Mesenchymal stem cell (in vitro differentiated cells and primary cell): ENCODE data around the gene RPAP2.

ENCODE experiments used
- DNase-seq: peaks from one replicate; pipeline ENCODE4 v3.0.0-alpha.2; 2013
- H2AFZ ChIP-seq: one replicate; pipeline ENCODE4 v1.6.1; 2013; ENCODE audit warnings: low read depth, mild to moderate bottlenecking, control low read depth, inconsistent platforms, low read length, moderate library complexity
- H2AK5ac ChIP-seq: 2 replicates; pipeline ENCODE4 v1.6.1; 2013; ENCODE audit warnings: low read length, moderate library complexity, mild to moderate bottlenecking, inconsistent platforms; ENCODE audit not compliant: severe bottlenecking
- H2BK120ac ChIP-seq: one replicate; pipeline ENCODE4 v1.6.1; 2013; ENCODE audit warnings: low read depth, mild to moderate bottlenecking, inconsistent platforms, low read length, moderate library complexity
- H2BK12ac ChIP-seq, 2 experiments: one replicate each; pipeline ENCODE4 v1.6.1; 2013; ENCODE audit warnings: inconsistent platforms in 2 of 2, low read length in 2 of 2, mild to moderate bottlenecking in 2 of 2, moderate library complexity in 2 of 2, control low read depth in 1 of 2
- H2BK15ac ChIP-seq: one replicate; pipeline ENCODE4 v1.6.1; 2013; ENCODE audit warnings: mild to moderate bottlenecking, low read depth, inconsistent platforms; ENCODE audit not compliant: poor library complexity, severe bottlenecking
- H2BK5ac ChIP-seq: 2 replicates; pipeline ENCODE4 v1.6.1; 2013; ENCODE audit warnings: low read depth, mild to moderate bottlenecking, low read length, control low read depth, inconsistent platforms; ENCODE audit not compliant: poor library complexity, severe bottlenecking
- H3K14ac ChIP-seq, 2 experiments: one replicate each; pipeline ENCODE4 v1.6.1; 2013; ENCODE audit warnings: inconsistent platforms in 2 of 2, low read length in 2 of 2, control low read depth in 1 of 2, mild to moderate bottlenecking in 1 of 2, moderate library complexity in 1 of 2
- H3K18ac ChIP-seq, 2 experiments: one replicate each; pipeline ENCODE4 v1.6.1; 2013; ENCODE audit warnings: inconsistent platforms in 2 of 2, low read length in 2 of 2, control low read depth in 1 of 2, low read depth in 1 of 2, mild to moderate bottlenecking in 1 of 2
- H3K23ac ChIP-seq, 2 experiments: one replicate each; pipeline ENCODE4 v1.6.1; 2013; ENCODE audit warnings: inconsistent platforms in 2 of 2, low read length in 2 of 2, mild to moderate bottlenecking in 2 of 2, moderate library complexity in 2 of 2, control low read depth in 1 of 2
- H3K27ac ChIP-seq: 2 replicates; pipeline ENCODE4 v1.5.1; 2013; ENCODE audit warnings: mild to moderate bottlenecking, moderate library complexity, low read length, control low read depth, inconsistent platforms; ENCODE audit not compliant: poor library complexity, severe bottlenecking
- H3K27me3 ChIP-seq, 2 experiments: 2 replicates each; pipeline versions ENCODE4 v1.6.1 to v1.7.0; 2013; ENCODE audit warnings: low read length in 2 of 2, mild to moderate bottlenecking in 2 of 2, moderate library complexity in 2 of 2, control low read depth in 1 of 2, inconsistent platforms in 1 of 2; ENCODE audit not compliant: control insufficient read depth in 1 of 2, insufficient read depth in 1 of 2
- H3K36me3 ChIP-seq, 2 experiments: 2 replicates each; pipeline versions ENCODE4 v1.6.1 to v1.7.0; 2013; ENCODE audit warnings: low read length in 2 of 2, control low read depth in 1 of 2, inconsistent platforms in 1 of 2, low read depth in 1 of 2, mild to moderate bottlenecking in 1 of 2; ENCODE audit not compliant: insufficient read depth in 2 of 2, control insufficient read depth in 1 of 2
- H3K4ac ChIP-seq, 2 experiments: one replicate each; pipeline ENCODE4 v1.6.1; 2013; ENCODE audit warnings: inconsistent platforms in 2 of 2, low read length in 2 of 2, mild to moderate bottlenecking in 2 of 2, moderate library complexity in 2 of 2, control low read depth in 1 of 2, low read depth in 1 of 2
- H3K4me1 ChIP-seq: 2 replicates; pipeline ENCODE4 v1.6.1; 2013; ENCODE audit warnings: low read depth, low read length, control low read depth; ENCODE audit not compliant: control insufficient read depth, insufficient read depth
- H3K4me2 ChIP-seq: 2 replicates; pipeline ENCODE4 v1.6.1; 2013; ENCODE audit warnings: low read length, mild to moderate bottlenecking, inconsistent platforms; ENCODE audit not compliant: poor library complexity, severe bottlenecking
- H3K4me3 ChIP-seq, 2 experiments: 2 replicates each; pipeline versions ENCODE4 v1.5.1 to v1.7.0; 2013; ENCODE audit warnings: low read length in 2 of 2, mild to moderate bottlenecking in 2 of 2, control low read depth in 1 of 2, low read depth in 1 of 2; ENCODE audit not compliant: insufficient read depth in 1 of 2
- H3K79me1 ChIP-seq: replicated peaks from 2 replicates; pipeline ENCODE4 v1.6.1; 2013; ENCODE audit warnings: mild to moderate bottlenecking, control low read depth, low read length, inconsistent platforms; ENCODE audit not compliant: poor library complexity, severe bottlenecking
- H3K9ac ChIP-seq: 2 replicates; pipeline ENCODE4 v1.7.0; 2013; ENCODE audit warnings: mild to moderate bottlenecking, low read length, moderate library complexity
- H3K9me3 ChIP-seq: 2 replicates; pipeline ENCODE4 v1.7.0; 2013; ENCODE audit warnings: mild to moderate bottlenecking, low read length; ENCODE audit not compliant: control insufficient read depth
- H4K8ac ChIP-seq: one replicate; pipeline ENCODE4 v1.6.1; 2013; ENCODE audit warnings: inconsistent platforms, mild to moderate bottlenecking, low read length, moderate library complexity
- H4K91ac ChIP-seq: one replicate; pipeline ENCODE4 v1.6.1; 2013; ENCODE audit warnings: mild to moderate bottlenecking, low read length, inconsistent platforms
- WGBS: methylation state at CpG from one replicate; pipeline ENCODE4 v1.1.7; 2013; ENCODE audit warnings: mixed read lengths; 5-methylcytosine and 5-hydroxymethylcytosine counted together

Gene RPAP2

GRCh38 chr1:92329347-92330129 lies 30.7 kb downstream of the RPAP2 start:
- Histone ChIP-seq H2BK12ac (no peak overlapping the region), H2BK5ac (no peak overlapping the region), H3K23ac (no peak overlapping the region), H2BK120ac (no peak overlapping the region), H2AFZ (no peak overlapping the region), H2BK15ac (no peak overlapping the region), H3K4ac (no peak overlapping the region), H3K36me3 (peaks cover 19 to 64% of the 10 kb centered on the region in 2 experiments), H3K27me3 (no peaks in the 10 kb centered on the region), H3K9me3 (peaks cover 44% of the 10 kb centered on the region), H2AK5ac (no peak overlapping the region), H3K14ac (no peak overlapping the region), H3K4me3 (no peak overlapping the region), H3K27ac (peak overlapping the region; percentile 59), H3K79me1 (peaks cover 17% of the 10 kb centered on the region), H3K4me1 (peaks cover 3% of the 10 kb centered on the region), H3K18ac (no peak overlapping the region), H4K91ac (peak overlapping the region; percentile 27), H3K9ac (no peak overlapping the region), H3K4me2 (no peak overlapping the region), H4K8ac (no peak overlapping the region)
- DNase-seq = peak; percentile 63
- WGBS = 96% methylated on average over 4 of the region's 6 CpGs

- Histone ChIP-seq H3K79me1 (peaks cover 10% of the 10 kb centered on the region), H3K27me3 (no peaks in the 10 kb centered on the region), H3K4me1 (peaks cover 3% of the 10 kb centered on the region), H3K4me3 (no peak overlapping the region), H2BK5ac (no peak overlapping the region), H3K9ac (no peak overlapping the region), H2BK12ac (no peak overlapping the region), H3K27ac (no peak overlapping the region), H3K23ac (no peak overlapping the region), H2AK5ac (no peak overlapping the region), H2AFZ (no peak overlapping the region), H3K18ac (no peak overlapping the region), H3K4ac (no peak overlapping the region), H2BK120ac (no peak overlapping the region), H3K9me3 (peaks cover 9% of the 10 kb centered on the region), H4K8ac (no peak overlapping the region), H4K91ac (no peak overlapping the region), H3K36me3 (peaks cover 12 to 62% of the 10 kb centered on the region in 2 experiments), H3K4me2 (no peak overlapping the region), H3K14ac (no peak overlapping the region), H2BK15ac (no peak overlapping the region)
- WGBS = no CpG with 5 or more reads among the region's 3 CpGs
- no peak for DNase-seq
Measured at GRCh38 chr1:92333668-92334067, 34.8 kb downstream of the RPAP2 start.

GRCh38 chr1:92340154-92340553 lies 41.3 kb downstream of the RPAP2 start:
- Histone ChIP-seq H2BK15ac (no peak overlapping the region), H4K91ac (no peak overlapping the region), H2AFZ (no peak overlapping the region), H3K4me3 (no peak overlapping the region), H4K8ac (no peak overlapping the region), H3K27ac (no peak overlapping the region), H3K23ac (no peak overlapping the region), H3K27me3 (no peaks in the 10 kb centered on the region), H3K4me2 (no peak overlapping the region), H2BK12ac (no peak overlapping the region), H2AK5ac (no peak overlapping the region), H3K4me1 (no peaks in the 10 kb centered on the region), H3K9me3 (no peaks in the 10 kb centered on the region), H2BK5ac (no peak overlapping the region), H3K14ac (no peak overlapping the region), H3K36me3 (peaks cover 6 to 71% of the 10 kb centered on the region in 2 experiments), H3K4ac (no peak overlapping the region), H2BK120ac (no peak overlapping the region), H3K79me1 (no peaks in the 10 kb centered on the region), H3K18ac (no peak overlapping the region), H3K9ac (no peak overlapping the region)
- no peak for DNase-seq
- WGBS = 93% methylated on average over 1 of the region's 1 CpG

DNA sequence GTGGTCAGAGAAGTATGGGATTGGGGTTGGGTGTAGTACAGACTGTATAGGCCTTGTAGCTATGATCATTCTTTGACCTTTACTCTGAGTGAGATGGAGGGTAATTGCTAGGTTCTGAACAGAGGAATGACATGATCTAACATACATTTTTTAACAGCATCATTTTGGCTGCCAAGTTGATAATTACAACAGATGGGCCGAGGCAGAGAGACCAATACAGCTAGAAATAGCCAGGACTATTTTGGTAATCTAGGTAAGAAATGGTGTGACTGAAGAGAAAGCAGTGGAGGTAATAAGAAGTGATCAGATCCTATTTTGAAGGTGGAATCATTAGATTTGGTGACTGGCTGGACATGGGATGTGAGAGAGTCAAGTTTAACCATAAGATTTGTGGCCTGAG lies 43.5 kb downstream of the RPAP2 start:
- Histone ChIP-seq H3K4me2 (no peak overlapping the region), H2BK15ac (no peak overlapping the region), H4K8ac (no peak overlapping the region), H3K36me3 (peaks cover 6 to 70% of the 10 kb centered on the region in 2 experiments), H3K27me3 (no peaks in the 10 kb centered on the region), H3K4ac (no peak overlapping the region), H3K27ac (no peak overlapping the region), H3K9me3 (no peaks in the 10 kb centered on the region), H3K9ac (no peak overlapping the region), H3K14ac (no peak overlapping the region), H3K18ac (no peak overlapping the region), H2AK5ac (no peak overlapping the region), H3K23ac (no peak overlapping the region), H2BK120ac (no peak overlapping the region), H2BK12ac (no peak overlapping the region), H3K4me1 (no peaks in the 10 kb centered on the region), H3K79me1 (no peaks in the 10 kb centered on the region), H4K91ac (no peak overlapping the region), H2BK5ac (no peak overlapping the region), H3K4me3 (no peak overlapping the region), H2AFZ (no peak overlapping the region)
- DNase-seq = no peak
- WGBS = 95% methylated on average over 1 of the region's 1 CpG
